ENCODE measurements around the gene TRAPPC6A.

DNA sequence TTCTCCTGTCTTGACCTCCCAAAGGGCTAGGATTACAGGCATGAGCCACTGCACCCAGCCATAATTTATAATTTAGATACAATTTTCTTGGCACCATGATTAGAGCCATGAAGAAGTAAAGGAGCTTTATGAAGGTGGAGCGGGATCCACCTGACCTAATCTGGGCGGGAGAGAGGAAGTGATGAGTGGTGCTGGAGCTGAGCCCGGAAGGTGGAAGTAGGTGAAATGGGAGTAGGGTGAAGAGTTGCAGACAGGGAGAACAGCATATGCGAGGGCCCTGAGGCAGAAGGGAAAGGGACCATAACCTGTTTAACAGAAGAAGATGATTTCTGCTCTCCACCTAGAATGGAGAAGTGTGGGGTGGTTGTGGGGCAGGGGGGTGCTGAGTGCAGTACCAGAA is 4.7 kb upstream of the TRAPPC6A start:
- TF ChIP-seq, protein P1, sequence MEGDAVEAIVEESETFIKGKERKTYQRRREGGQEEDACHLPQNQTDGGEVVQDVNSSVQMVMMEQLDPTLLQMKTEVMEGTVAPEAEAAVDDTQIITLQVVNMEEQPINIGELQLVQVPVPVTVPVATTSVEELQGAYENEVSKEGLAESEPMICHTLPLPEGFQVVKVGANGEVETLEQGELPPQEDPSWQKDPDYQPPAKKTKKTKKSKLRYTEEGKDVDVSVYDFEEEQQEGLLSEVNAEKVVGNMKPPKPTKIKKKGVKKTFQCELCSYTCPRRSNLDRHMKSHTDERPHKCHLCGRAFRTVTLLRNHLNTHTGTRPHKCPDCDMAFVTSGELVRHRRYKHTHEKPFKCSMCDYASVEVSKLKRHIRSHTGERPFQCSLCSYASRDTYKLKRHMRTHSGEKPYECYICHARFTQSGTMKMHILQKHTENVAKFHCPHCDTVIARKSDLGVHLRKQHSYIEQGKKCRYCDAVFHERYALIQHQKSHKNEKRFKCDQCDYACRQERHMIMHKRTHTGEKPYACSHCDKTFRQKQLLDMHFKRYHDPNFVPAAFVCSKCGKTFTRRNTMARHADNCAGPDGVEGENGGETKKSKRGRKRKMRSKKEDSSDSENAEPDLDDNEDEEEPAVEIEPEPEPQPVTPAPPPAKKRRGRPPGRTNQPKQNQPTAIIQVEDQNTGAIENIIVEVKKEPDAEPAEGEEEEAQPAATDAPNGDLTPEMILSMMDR (conservative IDR thresholded peaks at IDR 0.05 in 1 of 2, IDR thresholded peaks at IDR 0.05 in 1 of 2; ENCODE audit: low read depth in 1 of 2, low read length in 2 of 2), result no peak
- TF ChIP-seq EZH2 (IDR thresholded peaks at IDR 0.05; ENCODE audit: low read length, missing control alignments), result no peak

All from fibroblast of lung (primary cell).